Dendritic cell treated with granulocyte-macrophage colony-stimulating factor and Interleukin-4, amounts not matched to agents 40 ng/mL and 50 ng/mL, for 4 days (primary cell): ENCODE data around the gene ABTB2.

Source experiments
- H3K27ac Mint-ChIP-seq: one replicate; pipeline ENCODE4 v1.8.0; 2022; ENCODE audit warnings: mild to moderate bottlenecking, mixed read lengths
- H3K27me3 Mint-ChIP-seq: one replicate; pipeline ENCODE4 v1.8.0; 2022; ENCODE audit warnings: mild to moderate bottlenecking, mixed read lengths
- H3K36me3 Mint-ChIP-seq: one replicate; pipeline ENCODE4 v1.8.0; 2022; ENCODE audit warnings: low read depth, mixed read lengths
- H3K4me1 Mint-ChIP-seq: one replicate; pipeline ENCODE4 v1.8.0; 2022; ENCODE audit warnings: low read depth, mixed read lengths
- H3K4me3 Mint-ChIP-seq: one replicate; pipeline ENCODE4 v1.8.0; 2022; ENCODE audit warnings: mild to moderate bottlenecking, moderate library complexity, mixed read lengths
- H3K9me3 Mint-ChIP-seq: one replicate; pipeline ENCODE4 v1.8.0; 2022; ENCODE audit warnings: mixed read lengths
- intact Hi-C: fragments of 100-400 bp; cut with micrococcal nuclease; formaldehyde crosslinking; loops from one replicate; pipeline ENCODE4 v1.15.0; 2022

Gene ABTB2

GRCh38 chr11:34243600-34244464 lies 114.0 kb downstream of the ABTB2 start:
- peak overlapping the region; percentile 35 for H3K27ac Mint-ChIP-seq
- H3K27me3 Mint-ChIP-seq: no peaks in the 10 kb centered on the region
- no peak overlapping the region for H3K4me3 Mint-ChIP-seq
- peaks cover 19% of the 10 kb centered on the region for H3K4me1 Mint-ChIP-seq
- H3K9me3 Mint-ChIP-seq: no peaks in the 10 kb centered on the region
- intact Hi-C loops: no loop called here
- H3K36me3 Mint-ChIP-seq: no peaks in the 10 kb centered on the region

GRCh38 chr11:34242037-34242625 lies 115.7 kb downstream of the ABTB2 start:
- Mint-ChIP-seq H3K9me3 (no peaks in the 10 kb centered on the region), H3K27me3 (no peaks in the 10 kb centered on the region), H3K27ac (no peak overlapping the region), H3K4me1 (peaks cover 19% of the 10 kb centered on the region), H3K36me3 (no peaks in the 10 kb centered on the region), H3K4me3 (no peak overlapping the region)
- intact Hi-C loops: no loop called here

GRCh38 chr11:34240150-34240494 lies 117.7 kb downstream of the ABTB2 start:
- Mint-ChIP-seq H3K27ac (no peak overlapping the region), H3K4me1 (peaks cover 19% of the 10 kb centered on the region)

GRCh38 chr11:34239465-34240149 lies 118.2 kb downstream of the ABTB2 start:
- intact Hi-C loops: no loop called here
- Mint-ChIP-seq H3K9me3 (no peaks in the 10 kb centered on the region), H3K4me3 (no peak overlapping the region), H3K27me3 (no peaks in the 10 kb centered on the region), H3K27ac (no peak overlapping the region), H3K4me1 (peaks cover 19% of the 10 kb centered on the region), H3K36me3 (no peaks in the 10 kb centered on the region)

More at GRCh38 chr11:34240150-34240494, 117.7 kb downstream of the ABTB2 start:
- Mint-ChIP-seq H3K4me3 (no peak overlapping the region), H3K27me3 (no peaks in the 10 kb centered on the region), H3K36me3 (no peaks in the 10 kb centered on the region), H3K9me3 (no peaks in the 10 kb centered on the region)
- intact Hi-C loops: no loop called here

- Mint-ChIP-seq H3K27ac (no peak overlapping the region), H3K36me3 (no peaks in the 10 kb centered on the region), H3K9me3 (no peaks in the 10 kb centered on the region), H3K4me3 (no peak overlapping the region), H3K27me3 (no peaks in the 10 kb centered on the region), H3K4me1 (peaks cover 24% of the 10 kb centered on the region)
- intact Hi-C loops: no loop called here
Observed at GRCh38 chr11:34238966-34239365, 118.8 kb downstream of the ABTB2 start.

GRCh38 chr11:34238533-34238932 lies 119.3 kb downstream of the ABTB2 start:
- Mint-ChIP-seq H3K27me3 (no peaks in the 10 kb centered on the region), H3K4me1 (peaks cover 25% of the 10 kb centered on the region), H3K4me3 (no peak overlapping the region), H3K9me3 (no peaks in the 10 kb centered on the region), H3K36me3 (no peaks in the 10 kb centered on the region), H3K27ac (no peak overlapping the region)
- intact Hi-C loops: no loop called here

GRCh38 chr11:34236572-34236971 lies 121.2 kb downstream of the ABTB2 start:
- H3K27me3 Mint-ChIP-seq: no peaks in the 10 kb centered on the region
- intact Hi-C loops: no loop called here
- H3K27ac Mint-ChIP-seq: no peak overlapping the region
- no peak overlapping the region for H3K4me3 Mint-ChIP-seq
- H3K36me3 Mint-ChIP-seq: no peaks in the 10 kb centered on the region
- no peaks in the 10 kb centered on the region for H3K9me3 Mint-ChIP-seq
- peaks cover 6% of the 10 kb centered on the region for H3K4me1 Mint-ChIP-seq

GRCh38 chr11:34235591-34236071 lies 122.2 kb downstream of the ABTB2 start:
- Mint-ChIP-seq H3K4me3 (no peak overlapping the region), H3K4me1 (peaks cover 6% of the 10 kb centered on the region), H3K9me3 (no peaks in the 10 kb centered on the region), H3K27me3 (no peaks in the 10 kb centered on the region), H3K36me3 (no peaks in the 10 kb centered on the region), H3K27ac (no peak overlapping the region)
- intact Hi-C loops: no loop called here

GRCh38 chr11:34235189-34235588 lies 122.6 kb downstream of the ABTB2 start:
- H3K4me3 Mint-ChIP-seq: no peak overlapping the region
- no peaks in the 10 kb centered on the region for H3K36me3 Mint-ChIP-seq
- peaks cover 6% of the 10 kb centered on the region for H3K4me1 Mint-ChIP-seq
- no peaks in the 10 kb centered on the region for H3K9me3 Mint-ChIP-seq
- intact Hi-C loops: no loop called here
- no peaks in the 10 kb centered on the region for H3K27me3 Mint-ChIP-seq
- H3K27ac Mint-ChIP-seq: no peak overlapping the region

GRCh38 chr11:34234086-34234740 lies 123.6 kb downstream of the ABTB2 start:
- intact Hi-C loops: no loop called here

GRCh38 chr11:34233215-34233614 lies 124.6 kb downstream of the ABTB2 start:
- intact Hi-C loops: no loop called here
- no peak overlapping the region for H3K4me3 Mint-ChIP-seq
- peaks cover 6% of the 10 kb centered on the region for H3K4me1 Mint-ChIP-seq

More at GRCh38 chr11:34234086-34234740, 123.6 kb downstream of the ABTB2 start:
- peaks cover 6% of the 10 kb centered on the region for H3K4me1 Mint-ChIP-seq
- no peaks in the 10 kb centered on the region for H3K9me3 Mint-ChIP-seq
- H3K4me3 Mint-ChIP-seq: no peak overlapping the region
- H3K27ac Mint-ChIP-seq: no peak overlapping the region
- no peaks in the 10 kb centered on the region for H3K36me3 Mint-ChIP-seq
- H3K27me3 Mint-ChIP-seq: no peaks in the 10 kb centered on the region

GRCh38 chr11:34232807-34233206 lies 125.0 kb downstream of the ABTB2 start:
- Mint-ChIP-seq H3K4me1 (peaks cover 6% of the 10 kb centered on the region), H3K36me3 (no peaks in the 10 kb centered on the region), H3K27ac (no peak overlapping the region)

More at GRCh38 chr11:34233215-34233614, 124.6 kb downstream of the ABTB2 start:
- Mint-ChIP-seq H3K27me3 (no peaks in the 10 kb centered on the region), H3K9me3 (no peaks in the 10 kb centered on the region), H3K36me3 (no peaks in the 10 kb centered on the region), H3K27ac (no peak overlapping the region)

GRCh38 chr11:34226210-34226609 lies 131.6 kb downstream of the ABTB2 start:
- H3K27me3 Mint-ChIP-seq: no peaks in the 10 kb centered on the region

More at GRCh38 chr11:34232807-34233206, 125.0 kb downstream of the ABTB2 start:
- Mint-ChIP-seq H3K27me3 (no peaks in the 10 kb centered on the region), H3K4me3 (no peak overlapping the region), H3K9me3 (no peaks in the 10 kb centered on the region)
- intact Hi-C loops: no loop called here

GRCh38 chr11:34225091-34225490 lies 132.7 kb downstream of the ABTB2 start:
- Mint-ChIP-seq H3K27me3 (no peaks in the 10 kb centered on the region), H3K27ac (no peak overlapping the region), H3K4me3 (no peak overlapping the region), H3K9me3 (no peaks in the 10 kb centered on the region), H3K36me3 (no peaks in the 10 kb centered on the region), H3K4me1 (peaks cover 6% of the 10 kb centered on the region)
- intact Hi-C loops: no loop called here

More at GRCh38 chr11:34226210-34226609, 131.6 kb downstream of the ABTB2 start:
- no peak overlapping the region for H3K27ac Mint-ChIP-seq
- intact Hi-C loops: no loop called here
- H3K36me3 Mint-ChIP-seq: no peaks in the 10 kb centered on the region
- peaks cover 6% of the 10 kb centered on the region for H3K4me1 Mint-ChIP-seq
- H3K9me3 Mint-ChIP-seq: no peaks in the 10 kb centered on the region
- no peak overlapping the region for H3K4me3 Mint-ChIP-seq
